HG02623 (cell line): ENCODE results near the gene COPB1.
"Not testable (repeated sequence)": the region's sequence is repeated elsewhere in the genome, so short reads cannot be mapped to it uniquely, and the experiment has no call there.

Source experiments
- ATAC-seq: cut with Tn5 transposase; IDR thresholded peaks from one replicate; pipeline ENCODE4 v1.9.1; 2021; ENCODE audit warnings: moderate library complexity; ENCODE audit not compliant: unreplicated experiment

The COPB1 gene, protein sequence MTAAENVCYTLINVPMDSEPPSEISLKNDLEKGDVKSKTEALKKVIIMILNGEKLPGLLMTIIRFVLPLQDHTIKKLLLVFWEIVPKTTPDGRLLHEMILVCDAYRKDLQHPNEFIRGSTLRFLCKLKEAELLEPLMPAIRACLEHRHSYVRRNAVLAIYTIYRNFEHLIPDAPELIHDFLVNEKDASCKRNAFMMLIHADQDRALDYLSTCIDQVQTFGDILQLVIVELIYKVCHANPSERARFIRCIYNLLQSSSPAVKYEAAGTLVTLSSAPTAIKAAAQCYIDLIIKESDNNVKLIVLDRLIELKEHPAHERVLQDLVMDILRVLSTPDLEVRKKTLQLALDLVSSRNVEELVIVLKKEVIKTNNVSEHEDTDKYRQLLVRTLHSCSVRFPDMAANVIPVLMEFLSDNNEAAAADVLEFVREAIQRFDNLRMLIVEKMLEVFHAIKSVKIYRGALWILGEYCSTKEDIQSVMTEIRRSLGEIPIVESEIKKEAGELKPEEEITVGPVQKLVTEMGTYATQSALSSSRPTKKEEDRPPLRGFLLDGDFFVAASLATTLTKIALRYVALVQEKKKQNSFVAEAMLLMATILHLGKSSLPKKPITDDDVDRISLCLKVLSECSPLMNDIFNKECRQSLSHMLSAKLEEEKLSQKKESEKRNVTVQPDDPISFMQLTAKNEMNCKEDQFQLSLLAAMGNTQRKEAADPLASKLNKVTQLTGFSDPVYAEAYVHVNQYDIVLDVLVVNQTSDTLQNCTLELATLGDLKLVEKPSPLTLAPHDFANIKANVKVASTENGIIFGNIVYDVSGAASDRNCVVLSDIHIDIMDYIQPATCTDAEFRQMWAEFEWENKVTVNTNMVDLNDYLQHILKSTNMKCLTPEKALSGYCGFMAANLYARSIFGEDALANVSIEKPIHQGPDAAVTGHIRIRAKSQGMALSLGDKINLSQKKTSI

DNA sequence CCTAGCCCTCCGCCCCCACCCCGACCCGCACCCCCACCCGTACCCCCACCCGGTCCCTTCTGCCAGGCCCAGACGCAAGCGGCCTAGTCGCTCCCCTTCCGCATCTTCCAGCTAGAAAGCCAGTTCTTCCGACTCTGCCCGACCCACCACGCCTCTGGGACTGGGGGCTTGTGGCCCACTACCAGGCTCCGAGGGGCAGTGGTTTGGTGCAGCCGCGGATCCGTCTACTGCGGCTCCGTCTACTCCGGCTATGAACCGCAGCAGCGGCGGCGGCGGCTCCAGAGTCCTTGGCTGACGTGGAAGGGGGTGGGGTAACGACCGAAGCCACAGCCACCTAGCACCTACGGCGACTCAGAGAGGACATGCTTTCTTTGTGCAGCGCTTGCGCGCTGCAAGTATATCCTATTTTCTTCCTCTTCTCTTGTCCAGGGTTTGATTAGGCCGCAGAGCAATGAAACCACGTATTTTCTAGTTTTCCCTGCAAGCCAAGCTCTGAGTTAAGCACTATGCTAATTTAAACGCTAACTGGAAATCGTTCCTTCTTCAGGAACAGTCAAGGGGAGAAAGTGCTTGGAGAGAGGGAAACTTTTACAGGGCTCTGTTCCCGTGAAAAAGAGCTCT, at the start of gene COPB1:
Gene COPB1, minus strand, starts transcription at position 252 of the 621 bp plus-strand sequence. CDS start 883 bp downstream, outside the sequence.
- ATAC-seq, result peak; percentile 86

DNA sequence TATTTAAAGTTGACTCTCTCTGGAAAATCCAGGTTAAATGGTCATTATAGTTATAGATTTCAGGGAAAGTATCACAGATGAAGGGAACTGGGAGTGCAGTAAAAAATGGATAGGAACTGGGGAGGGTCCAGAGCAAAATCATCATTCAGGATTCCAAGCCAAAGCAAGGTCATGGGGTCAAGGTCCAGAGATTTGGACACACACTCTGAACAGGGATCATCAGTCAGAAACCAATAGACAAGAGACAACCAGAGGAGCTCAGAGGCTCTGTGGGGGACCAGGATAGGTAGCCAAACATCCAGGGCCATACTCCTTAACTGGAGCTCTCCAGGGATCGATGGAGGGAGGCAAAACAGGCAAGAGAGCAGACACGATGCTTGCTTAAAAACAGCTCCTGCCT, 47.8 kb upstream of the COPB1 start:
- ATAC-seq, result no peak

DNA sequence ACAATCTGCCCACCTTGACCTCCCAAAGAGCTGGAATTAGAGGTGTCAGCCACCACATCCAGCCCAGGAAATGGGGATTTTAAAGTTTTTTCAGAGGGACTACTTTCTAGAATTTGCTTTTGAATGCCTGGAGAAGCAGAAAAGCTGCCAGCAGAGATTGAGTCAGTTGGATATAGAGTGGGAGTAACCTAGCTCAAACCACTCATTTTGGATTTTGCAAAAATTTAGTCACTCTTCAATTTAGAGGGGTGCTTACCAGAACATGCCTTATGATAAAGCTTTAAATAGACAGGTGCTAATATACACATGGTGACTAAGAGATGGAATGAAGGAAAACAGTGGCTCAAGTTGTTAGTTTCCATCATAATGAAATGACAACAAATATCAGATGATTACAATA, 47.1 kb upstream of the COPB1 start:
- no peak for ATAC-seq

DNA sequence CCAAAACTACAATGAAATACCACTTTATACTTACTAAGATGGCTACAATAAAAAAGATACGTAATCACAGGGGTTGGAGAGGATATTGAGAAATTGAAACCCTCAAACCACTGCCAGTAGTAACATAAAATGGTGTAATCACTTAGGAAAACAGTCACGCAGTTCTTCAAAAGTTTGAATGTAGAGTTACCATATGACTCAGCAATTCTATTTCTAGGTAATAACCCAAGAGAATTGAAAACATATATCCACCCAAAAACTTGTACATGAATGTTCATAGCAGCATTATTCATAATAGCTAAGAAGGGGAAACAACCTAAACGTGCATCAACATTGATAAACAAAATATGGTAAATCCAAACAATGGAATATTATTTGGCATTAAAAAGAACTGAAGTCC, 45.0 kb upstream of the COPB1 start:
- ATAC-seq, result peak; percentile 82

DNA sequence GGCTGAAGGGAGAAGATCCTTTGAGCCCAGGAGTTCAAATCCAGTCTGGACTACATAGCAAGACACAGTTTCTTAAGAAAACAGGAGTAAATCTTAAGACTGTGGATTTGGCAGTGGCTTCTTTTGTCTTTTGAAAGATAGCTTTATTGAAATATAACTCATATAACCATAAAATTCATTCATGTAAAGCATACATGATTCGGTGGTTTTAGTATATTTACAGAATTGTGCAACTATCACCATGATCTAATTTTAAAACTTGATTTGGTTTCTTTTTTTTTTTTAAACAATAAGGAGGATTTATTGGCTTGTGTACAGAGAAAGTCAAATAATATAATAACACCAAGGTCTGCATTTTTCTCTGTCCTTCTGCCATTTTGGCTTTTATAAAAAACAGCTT, 43.6 kb upstream of the COPB1 start:
- no peak for ATAC-seq

DNA sequence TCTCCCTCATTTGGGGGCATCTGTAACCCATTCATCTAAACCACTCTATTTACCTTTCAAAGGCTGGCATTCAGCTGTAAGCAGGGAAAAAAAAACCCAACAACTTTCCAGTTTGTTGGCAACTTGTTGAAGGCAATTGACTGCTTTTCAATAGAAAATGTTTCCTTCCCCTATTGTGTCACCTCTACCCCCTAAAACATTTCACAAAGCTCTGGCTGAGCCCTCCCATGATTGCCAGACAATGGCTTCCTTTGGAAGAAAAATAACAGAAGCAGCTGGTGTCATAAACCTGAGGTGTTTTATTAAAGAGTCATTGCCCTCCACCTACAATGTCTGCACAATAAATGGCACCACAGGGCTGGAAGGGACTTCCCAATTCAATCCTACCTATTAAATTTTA, 42.7 kb upstream of the COPB1 start:
- no peak for ATAC-seq

DNA sequence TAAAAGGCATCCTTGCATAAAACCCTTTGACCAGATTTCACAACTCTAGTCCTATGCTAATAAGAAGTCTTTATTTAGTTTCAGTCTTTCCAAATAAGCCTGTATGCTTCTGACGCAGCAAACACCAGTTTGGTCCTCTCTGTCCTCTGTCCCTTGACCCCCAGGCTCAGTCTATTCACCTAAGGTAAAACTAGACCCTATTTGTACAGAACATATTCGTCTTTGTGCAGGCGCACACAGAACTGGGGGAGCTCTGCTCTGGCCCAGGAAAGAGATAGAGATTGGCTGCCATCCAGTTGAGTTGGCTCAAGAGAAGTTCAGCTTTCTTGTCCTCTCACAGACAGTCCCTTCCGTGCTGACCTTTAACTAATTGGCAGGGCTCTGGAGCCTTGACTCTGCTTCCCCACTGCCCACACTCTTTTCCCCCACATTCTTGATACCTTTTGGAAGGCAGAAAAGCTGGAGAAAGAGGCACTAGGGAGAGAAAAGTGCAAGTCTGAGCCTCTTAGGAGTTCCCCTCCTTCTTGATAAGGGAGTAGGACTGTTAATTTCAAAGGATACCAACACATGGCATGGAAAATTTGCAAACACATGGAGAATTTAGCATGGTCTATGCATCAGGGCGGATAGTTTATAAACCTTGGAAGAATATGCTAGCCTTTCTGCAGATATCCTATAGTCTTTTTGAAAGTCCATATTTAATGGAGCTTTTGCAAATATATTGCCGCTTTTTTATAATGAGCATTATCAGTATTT, 41.8 kb upstream of the COPB1 start:
- ATAC-seq, result no peak

DNA sequence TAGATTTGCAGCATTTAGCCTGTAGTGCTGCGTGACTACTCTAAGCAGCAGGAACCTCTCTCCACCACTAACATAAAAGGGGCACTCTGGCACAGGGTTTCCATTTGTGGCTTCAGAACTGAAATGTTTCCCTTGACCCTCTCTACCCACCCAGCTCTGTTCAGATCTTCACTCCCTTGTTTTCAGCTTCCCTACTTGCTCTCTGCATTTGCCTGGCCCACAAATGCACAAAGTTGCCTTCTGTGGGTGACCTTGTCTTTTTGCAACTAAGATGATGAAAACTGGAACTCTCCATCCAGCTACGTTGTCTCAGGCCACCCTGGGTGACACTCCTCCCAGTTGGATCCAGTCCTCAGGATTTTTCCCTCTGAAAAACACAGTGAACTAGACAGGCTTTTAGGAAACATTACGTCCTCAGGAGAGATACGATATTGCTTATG, 40.4 kb upstream of the COPB1 start:
- no peak for ATAC-seq

DNA sequence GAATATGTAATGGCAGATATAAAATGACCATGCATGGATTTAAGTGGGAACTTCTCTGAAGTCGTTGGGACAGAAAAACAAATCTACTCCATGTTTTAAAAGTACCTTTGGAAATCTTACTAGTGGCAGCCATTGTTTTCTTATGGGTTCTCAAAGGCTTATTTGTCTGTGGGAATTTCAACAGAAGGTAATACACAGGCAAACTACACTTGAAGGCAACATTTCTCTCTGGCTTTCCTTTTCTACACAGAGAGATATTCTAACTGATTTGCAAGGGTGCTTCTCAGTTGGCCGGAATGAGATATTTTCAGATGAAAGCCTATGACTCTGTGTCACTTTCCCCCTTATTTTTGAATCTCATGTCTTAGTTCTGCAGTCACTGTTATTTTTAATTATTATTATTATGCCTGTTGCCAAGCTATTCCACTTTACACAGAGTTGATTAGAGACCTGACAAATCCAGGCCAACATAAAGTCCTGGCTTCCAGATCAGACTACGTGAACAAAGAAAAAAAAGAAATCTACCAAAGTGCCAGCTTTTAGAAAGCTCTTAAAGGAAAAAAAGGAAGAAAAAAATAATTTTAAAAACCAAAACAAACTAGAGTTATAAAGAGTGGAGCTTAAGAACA, 39.4 kb upstream of the COPB1 start:
- ATAC-seq, result no peak

DNA sequence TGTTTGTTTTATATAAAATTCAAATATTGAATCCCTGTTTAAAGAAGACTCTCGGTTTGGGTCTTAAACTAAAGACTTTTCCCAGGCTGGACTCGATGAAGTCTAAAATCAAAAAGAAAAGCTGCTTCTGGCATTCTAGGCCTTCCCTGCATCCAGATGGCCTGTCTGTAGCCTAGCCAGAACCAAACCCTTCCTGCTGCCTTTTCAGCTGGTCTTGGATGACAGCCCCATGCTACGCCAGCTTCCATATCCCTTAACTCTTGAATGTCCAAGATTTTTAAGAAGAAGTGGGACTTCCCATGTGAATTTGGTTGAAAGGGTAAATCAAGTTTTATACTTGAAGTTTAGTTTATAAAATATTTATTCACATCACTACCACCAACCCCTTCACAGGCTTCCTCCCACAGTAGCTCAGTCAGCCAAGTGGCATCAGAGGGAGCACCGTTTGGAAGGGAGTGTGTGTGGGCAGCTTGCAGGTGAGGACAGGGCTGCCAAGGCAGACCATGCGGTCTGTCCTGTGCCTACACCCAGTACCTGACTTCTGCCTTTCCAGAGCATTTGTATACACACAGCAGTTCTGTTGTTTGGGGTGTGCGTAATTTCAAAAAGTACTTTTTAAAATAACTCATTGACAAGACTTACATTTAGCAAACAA, 38.8 kb upstream of the COPB1 start:
- no peak for ATAC-seq

DNA sequence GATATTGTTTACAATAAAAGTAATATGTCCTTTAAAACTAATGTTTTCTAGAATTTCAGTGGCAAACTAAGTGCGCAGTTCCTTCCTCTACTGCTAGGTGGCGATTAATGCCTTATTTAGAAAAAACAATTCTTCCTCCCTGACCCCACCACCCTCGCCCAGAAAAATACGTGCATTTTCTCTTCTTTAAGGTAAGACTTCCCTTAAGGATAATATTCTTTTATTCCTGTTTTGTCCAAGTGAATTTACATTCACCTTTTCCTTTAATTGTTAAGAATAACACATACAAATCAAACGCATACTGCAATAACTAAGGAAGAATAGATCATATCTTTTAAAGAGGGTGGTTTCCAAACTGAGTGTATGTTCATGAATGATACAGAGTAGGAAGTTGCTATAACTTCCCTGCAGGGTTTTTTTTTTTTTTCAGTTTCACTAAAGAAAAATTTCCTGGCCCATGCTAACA, 37.6 kb upstream of the COPB1 start:
- ATAC-seq, result peak; percentile 65

DNA sequence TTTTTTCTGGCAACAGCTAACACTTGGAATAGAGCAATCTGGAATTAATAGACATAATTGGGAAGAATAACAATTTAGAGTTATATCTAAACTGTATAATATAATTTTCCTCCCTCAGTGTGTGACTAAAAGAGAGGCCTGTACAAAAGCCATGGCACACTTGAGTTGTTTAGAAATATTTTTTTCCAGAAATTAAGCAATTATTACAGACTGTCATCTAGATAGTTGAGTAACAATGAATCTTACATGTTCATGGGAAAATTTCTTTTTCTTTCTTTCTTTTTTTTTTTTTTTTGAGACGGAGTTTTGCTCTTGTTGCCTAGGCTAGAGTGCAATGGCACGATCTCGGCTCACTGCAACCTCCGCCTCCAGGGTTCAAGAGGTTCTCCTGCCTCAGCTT, 35.6 kb upstream of the COPB1 start:
- not testable (repeated sequence) for ATAC-seq

DNA sequence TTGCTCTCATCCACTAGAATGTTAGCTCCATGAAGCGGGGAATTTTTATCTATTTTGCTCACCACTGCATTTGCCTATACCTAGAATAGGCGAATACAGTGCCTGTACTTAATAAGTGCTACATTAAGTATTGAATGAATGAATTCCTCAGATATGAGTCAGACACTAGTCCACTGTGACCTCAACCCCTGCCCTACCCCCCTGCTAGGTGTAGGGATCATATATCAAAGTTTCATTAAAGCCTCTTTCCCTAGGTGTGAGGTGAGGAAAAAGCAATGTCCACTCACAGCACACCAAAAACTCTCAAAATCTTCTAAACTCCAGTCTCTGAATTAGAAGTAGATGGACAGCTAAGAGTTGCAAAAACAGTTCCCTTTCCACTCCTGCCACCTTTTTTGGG, 30.3 kb upstream of the COPB1 start:
- ATAC-seq, result no peak

DNA sequence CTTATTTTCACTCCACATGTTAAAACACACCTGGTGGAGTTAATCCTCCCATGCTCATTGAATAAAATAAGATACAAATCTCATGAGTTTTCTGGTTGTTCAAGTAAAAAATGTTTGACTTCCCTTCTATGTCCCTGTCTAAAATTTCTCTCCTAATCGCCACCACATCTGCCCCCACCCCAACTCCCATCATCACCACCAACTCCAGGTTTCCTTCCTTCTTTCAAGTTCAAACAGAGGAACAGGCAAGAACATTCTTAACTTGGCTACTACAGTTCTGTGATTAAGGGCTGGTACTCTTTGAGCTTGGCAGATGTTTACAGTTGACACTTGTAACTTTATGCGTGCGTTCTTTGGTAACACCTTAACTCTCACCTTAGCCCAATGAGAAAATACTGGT, 29.7 kb upstream of the COPB1 start:
- ATAC-seq, result no peak

DNA sequence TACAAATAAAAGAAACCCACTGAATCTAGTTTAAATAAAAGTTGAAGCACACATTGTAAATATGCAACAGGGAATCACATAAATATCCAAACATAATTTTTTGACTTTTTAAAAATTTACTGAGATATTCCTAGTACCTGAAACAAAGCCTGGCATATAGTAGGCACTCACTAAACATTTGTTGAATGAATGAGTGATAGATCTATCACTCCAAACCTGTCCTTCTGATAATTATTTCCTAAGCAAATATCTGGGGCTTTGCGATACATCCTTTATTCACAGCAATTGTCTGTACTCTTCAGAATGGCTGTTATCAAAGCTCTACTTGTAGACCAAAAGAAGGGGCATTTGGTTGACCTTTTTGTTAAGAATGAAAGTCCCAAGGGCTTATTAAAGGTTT, 23.2 kb upstream of the COPB1 start:
- no peak for ATAC-seq

DNA sequence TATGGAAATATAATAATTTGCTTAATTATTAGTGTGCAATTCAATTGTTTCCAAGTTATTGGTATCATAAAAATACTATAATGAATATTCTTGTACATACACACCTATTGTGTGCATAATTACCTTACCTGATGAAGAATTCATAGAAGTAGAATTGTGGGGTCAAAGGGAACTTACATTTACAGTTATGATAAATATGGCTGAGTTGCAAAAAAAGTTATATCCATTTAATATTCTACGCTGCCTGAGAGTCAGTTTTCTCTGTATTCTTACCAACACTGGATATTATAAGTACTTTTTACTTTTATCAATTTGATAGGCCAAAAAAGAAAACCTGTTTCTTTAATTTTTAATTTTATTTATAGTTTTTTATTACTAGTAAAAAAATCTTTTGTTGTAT, 22.6 kb upstream of the COPB1 start:
- no peak for ATAC-seq

DNA sequence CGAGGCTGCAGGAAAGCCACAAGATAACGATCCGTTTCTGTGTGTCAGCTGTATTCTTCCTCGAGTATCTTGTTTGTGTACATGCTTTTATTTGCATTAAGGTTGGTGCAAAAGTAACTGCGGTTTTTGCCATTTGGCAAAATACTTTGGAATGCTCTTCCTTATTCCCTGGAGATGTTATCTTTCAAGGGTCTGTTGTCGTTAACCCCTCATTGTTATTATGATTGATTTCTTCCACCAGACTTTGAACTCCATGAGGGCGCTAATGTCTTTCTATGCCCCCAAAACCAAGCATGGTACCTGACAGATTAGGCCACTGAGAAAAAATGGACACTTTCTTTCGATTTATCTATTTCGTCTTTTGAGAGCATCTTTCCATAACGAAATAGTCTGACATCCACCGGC, 21.1 kb upstream of the COPB1 start:
- no peak for ATAC-seq

DNA sequence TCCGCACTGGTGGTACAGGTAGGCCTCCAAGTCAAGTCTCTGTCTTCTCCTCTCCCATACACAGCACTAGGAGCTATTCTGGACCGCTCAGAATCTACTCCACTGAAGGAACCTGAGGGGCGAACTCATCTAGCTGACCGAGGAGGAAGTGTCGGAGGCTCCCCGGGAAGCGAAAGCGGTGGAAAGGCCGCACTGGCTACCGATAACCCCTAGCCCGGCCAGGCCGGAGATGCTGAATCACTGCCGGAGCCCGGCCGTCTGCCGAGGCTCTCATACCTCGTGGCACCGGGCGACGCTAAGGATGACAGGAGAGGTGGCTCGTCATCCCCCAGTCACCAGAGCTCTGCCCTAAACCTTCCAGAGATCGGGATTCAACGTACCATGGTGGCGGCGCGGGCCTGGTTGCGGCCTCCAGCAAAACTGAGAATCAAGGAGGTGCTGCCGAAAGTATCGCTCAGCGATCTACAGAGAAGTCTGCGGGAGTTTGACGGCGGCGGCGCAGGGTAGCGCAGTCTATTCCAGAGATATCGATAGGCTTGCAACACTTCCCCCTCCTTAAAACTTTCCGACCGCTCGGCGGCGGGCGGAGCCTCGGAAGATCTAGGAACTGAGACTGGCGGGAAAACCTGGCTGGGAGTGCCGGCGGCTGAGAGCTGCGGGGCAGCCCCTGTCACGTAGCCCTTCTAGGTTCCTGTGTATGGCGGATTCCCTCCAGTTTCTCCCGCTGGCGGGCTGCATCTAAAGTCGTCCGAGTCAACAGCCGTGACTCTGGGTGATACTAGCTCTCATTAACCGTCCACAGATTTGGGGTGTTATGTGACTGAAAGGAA, 20.5 kb upstream of the COPB1 start, which contains the start of gene PSMA1:
Gene PSMA1, minus strand, starts transcription at position 470 of the 830 bp plus-strand sequence. Its CDS starts 87 bp downstream, at position 383.
- peak; percentile 92 for ATAC-seq

DNA sequence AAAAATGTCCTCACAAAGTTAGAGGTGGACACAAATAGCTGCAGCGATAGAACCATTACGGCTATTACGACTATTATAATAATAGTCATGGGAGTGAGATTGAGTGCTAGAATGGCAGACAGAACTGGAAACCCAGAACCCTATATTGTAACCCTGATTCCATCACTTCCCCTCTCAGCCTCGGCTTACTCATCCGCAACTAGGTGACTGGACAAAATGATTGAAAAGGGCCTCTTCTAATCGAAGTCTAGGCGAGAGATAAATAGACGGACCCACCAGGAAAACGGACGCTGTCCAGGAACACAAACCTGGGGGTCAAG, 19.9 kb upstream of the COPB1 start:
- peak; percentile 3 for ATAC-seq
